ENCODE results near the gene ME1.
"Not testable (repeated sequence)": the region's sequence is repeated elsewhere in the genome, so short reads cannot be mapped to it uniquely, and the experiment has no call there.

Gene ME1

GRCh38 chr6:83381949-83382348 lies 48.9 kb downstream of the ME1 start:
- Histone ChIP-seq H3K9ac (ENCODE audit: low read length) (no peak overlapping the region), H3K4me1 (ENCODE audit: control insufficient read depth, insufficient read depth, low read length) (peaks cover 47% of the 10 kb centered on the region), H3K36me3 (ENCODE audit: control insufficient read depth, insufficient read depth, low read length, severe bottlenecking) (peaks cover 39% of the 10 kb centered on the region), H3K4me3 (ENCODE audit: low read length) (no peak overlapping the region), H3K9me3 (ENCODE audit: control insufficient read depth, low read length) (no peaks in the 10 kb centered on the region), H3K27me3 (replicated peaks; ENCODE audit: control insufficient read depth, insufficient read depth, low read length) (no peaks in the 10 kb centered on the region)
- DNase-seq (ENCODE audit: low read depth) = no peak

DNA sequence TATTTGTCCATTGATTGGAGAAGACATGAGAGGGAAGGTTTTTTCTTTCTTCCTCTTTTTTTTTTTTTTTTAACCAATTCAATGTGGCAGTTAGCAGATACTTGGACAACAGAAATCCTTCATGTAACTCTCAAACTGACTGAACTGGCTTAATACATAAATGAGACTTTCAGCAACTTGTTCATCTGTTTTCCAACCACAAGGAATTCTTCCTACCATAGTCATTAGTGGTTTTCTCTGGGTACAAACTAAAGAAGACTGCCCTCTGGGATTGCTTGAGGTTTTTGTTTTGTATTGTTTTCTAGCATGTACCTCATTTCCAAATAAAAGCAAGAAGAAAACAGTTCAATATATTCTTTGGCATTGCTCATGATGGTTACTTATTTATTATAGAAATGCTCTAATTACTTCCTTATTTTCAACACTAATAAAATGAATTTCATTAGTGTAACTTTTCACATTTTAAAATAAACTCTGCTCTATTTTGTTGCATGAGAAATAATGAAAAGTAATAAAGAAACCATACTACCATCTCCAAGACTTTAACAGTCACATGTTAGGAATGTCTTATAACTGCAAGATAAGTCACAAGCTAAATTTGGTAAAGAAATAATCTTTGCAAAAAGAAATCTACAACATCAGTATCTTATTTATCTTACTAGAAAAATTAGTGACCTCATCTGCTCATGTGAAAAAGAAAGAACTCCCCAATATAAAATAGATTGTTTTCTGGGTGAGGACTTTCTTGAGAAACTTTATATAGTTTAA lies 52.0 kb downstream of the ME1 start:
- Histone ChIP-seq H3K4me3 (ENCODE audit: low read length) (peak overlapping the region; percentile 45), H3K9me3 (ENCODE audit: control insufficient read depth, low read length) (no peaks in the 10 kb centered on the region), H3K27me3 (replicated peaks; ENCODE audit: control insufficient read depth, insufficient read depth, low read length) (no peaks in the 10 kb centered on the region), H3K9ac (ENCODE audit: low read length) (peak overlapping the region; percentile 52), H3K36me3 (ENCODE audit: control insufficient read depth, insufficient read depth, low read length, severe bottlenecking) (peaks cover 43% of the 10 kb centered on the region), H3K4me1 (ENCODE audit: control insufficient read depth, insufficient read depth, low read length) (peaks cover 47% of the 10 kb centered on the region)
- peak; percentile 53 for DNase-seq (ENCODE audit: low read depth)

DNA sequence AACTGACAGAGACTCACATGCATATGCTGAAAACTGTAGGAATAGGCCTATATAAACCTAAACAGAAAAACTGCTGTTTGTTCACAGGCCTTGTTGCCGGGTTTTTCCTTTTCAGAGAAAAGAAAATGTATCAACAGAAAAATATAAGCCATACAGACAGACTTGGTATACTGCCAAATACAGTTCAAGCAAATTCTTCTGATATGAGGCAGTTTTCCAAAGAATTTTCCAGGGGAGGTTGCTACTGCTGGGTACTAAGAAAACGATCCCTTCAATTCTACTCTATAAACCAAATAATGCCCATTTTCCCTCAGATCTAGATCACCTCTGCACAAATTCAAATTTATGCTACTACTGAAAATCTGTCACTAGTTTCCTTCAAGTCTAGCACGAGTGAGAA lies 59.4 kb downstream of the ME1 start:
- Histone ChIP-seq H3K9ac (ENCODE audit: low read length) (no peak overlapping the region), H3K4me3 (ENCODE audit: low read length) (no peak overlapping the region), H3K27me3 (replicated peaks; ENCODE audit: control insufficient read depth, insufficient read depth, low read length) (no peaks in the 10 kb centered on the region), H3K9me3 (ENCODE audit: control insufficient read depth, low read length) (no peaks in the 10 kb centered on the region), H3K36me3 (ENCODE audit: control insufficient read depth, insufficient read depth, low read length, severe bottlenecking) (peaks cover 16% of the 10 kb centered on the region), H3K4me1 (ENCODE audit: control insufficient read depth, insufficient read depth, low read length) (peaks cover 10% of the 10 kb centered on the region)
- DNase-seq (ENCODE audit: low read depth) = peak; percentile 87

GRCh38 chr6:83370567-83370966 lies 60.3 kb downstream of the ME1 start:
- Histone ChIP-seq H3K9me3 (ENCODE audit: control insufficient read depth, low read length) (no peaks in the 10 kb centered on the region), H3K4me3 (ENCODE audit: low read length) (no peak overlapping the region)
- no peak for DNase-seq (ENCODE audit: low read depth)

GRCh38 chr6:83369692-83370091 lies 61.2 kb downstream of the ME1 start:
- Histone ChIP-seq H3K36me3 (ENCODE audit: control insufficient read depth, insufficient read depth, low read length, severe bottlenecking) (peaks cover 17% of the 10 kb centered on the region), H3K27me3 (replicated peaks; ENCODE audit: control insufficient read depth, insufficient read depth, low read length) (no peaks in the 10 kb centered on the region), H3K4me1 (ENCODE audit: control insufficient read depth, insufficient read depth, low read length) (peaks cover 22% of the 10 kb centered on the region), H3K4me3 (ENCODE audit: low read length) (no peak overlapping the region), H3K9ac (ENCODE audit: low read length) (no peak overlapping the region), H3K9me3 (ENCODE audit: control insufficient read depth, low read length) (no peaks in the 10 kb centered on the region)
- no peak for DNase-seq (ENCODE audit: low read depth)

More at GRCh38 chr6:83370567-83370966, 60.3 kb downstream of the ME1 start:
- Histone ChIP-seq H3K27me3 (replicated peaks; ENCODE audit: control insufficient read depth, insufficient read depth, low read length) (no peaks in the 10 kb centered on the region), H3K4me1 (ENCODE audit: control insufficient read depth, insufficient read depth, low read length) (peaks cover 18% of the 10 kb centered on the region), H3K36me3 (ENCODE audit: control insufficient read depth, insufficient read depth, low read length, severe bottlenecking) (peaks cover 10% of the 10 kb centered on the region), H3K9ac (ENCODE audit: low read length) (no peak overlapping the region)

- H3K9ac ChIP-seq (ENCODE audit: low read length) = no peak overlapping the region
- H3K4me1 ChIP-seq (ENCODE audit: control insufficient read depth, insufficient read depth, low read length) = peaks cover 22% of the 10 kb centered on the region
- H3K27me3 ChIP-seq (replicated peaks; ENCODE audit: control insufficient read depth, insufficient read depth, low read length) = no peaks in the 10 kb centered on the region
- H3K4me3 ChIP-seq (ENCODE audit: low read length) = no peak overlapping the region
- H3K9me3 ChIP-seq (ENCODE audit: control insufficient read depth, low read length) = no peaks in the 10 kb centered on the region
- H3K36me3 ChIP-seq (ENCODE audit: control insufficient read depth, insufficient read depth, low read length, severe bottlenecking) = peaks cover 19% of the 10 kb centered on the region
- DNase-seq (ENCODE audit: low read depth) = no peak
Observed at GRCh38 chr6:83368577-83368976, 62.3 kb downstream of the ME1 start.

- no peak for DNase-seq (ENCODE audit: low read depth)
- H3K4me1 ChIP-seq (ENCODE audit: control insufficient read depth, insufficient read depth, low read length) = peaks cover 22% of the 10 kb centered on the region
- H3K9me3 ChIP-seq (ENCODE audit: control insufficient read depth, low read length) = no peaks in the 10 kb centered on the region
- H3K27me3 ChIP-seq (replicated peaks; ENCODE audit: control insufficient read depth, insufficient read depth, low read length) = no peaks in the 10 kb centered on the region
- H3K4me3 ChIP-seq (ENCODE audit: low read length) = no peak overlapping the region
- H3K9ac ChIP-seq (ENCODE audit: low read length) = no peak overlapping the region
- H3K36me3 ChIP-seq (ENCODE audit: control insufficient read depth, insufficient read depth, low read length, severe bottlenecking) = peaks cover 29% of the 10 kb centered on the region
Observed at GRCh38 chr6:83367104-83367503, 63.7 kb downstream of the ME1 start.

DNA sequence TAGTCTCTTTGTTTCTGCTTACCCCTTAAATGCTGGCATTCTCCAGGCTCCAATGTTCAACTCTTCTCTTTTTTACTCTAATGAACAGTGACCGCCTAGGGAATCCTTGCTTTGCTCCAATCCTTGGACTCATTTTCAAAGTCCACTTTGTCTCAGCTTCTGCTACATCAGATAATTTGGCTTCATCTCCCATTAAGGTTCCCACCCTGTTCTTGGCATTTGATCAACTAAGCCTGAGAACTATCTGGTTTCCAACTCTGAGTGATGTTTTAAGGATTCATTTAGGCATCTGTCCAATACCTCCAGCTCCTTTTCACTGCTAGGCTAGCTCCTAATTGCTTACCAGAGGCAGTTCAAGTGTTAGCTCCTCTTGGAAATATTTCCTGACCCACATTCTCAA lies 64.9 kb downstream of the ME1 start:
- H3K9me3 ChIP-seq (ENCODE audit: control insufficient read depth, low read length) = no peaks in the 10 kb centered on the region
- H3K9ac ChIP-seq (ENCODE audit: low read length) = no peak overlapping the region
- H3K36me3 ChIP-seq (ENCODE audit: control insufficient read depth, insufficient read depth, low read length, severe bottlenecking) = peaks cover 40% of the 10 kb centered on the region
- peak; percentile 52 for DNase-seq (ENCODE audit: low read depth)
- no peaks in the 10 kb centered on the region for H3K27me3 ChIP-seq (replicated peaks; ENCODE audit: control insufficient read depth, insufficient read depth, low read length)
- H3K4me1 ChIP-seq (ENCODE audit: control insufficient read depth, insufficient read depth, low read length) = peaks cover 17% of the 10 kb centered on the region
- no peak overlapping the region for H3K4me3 ChIP-seq (ENCODE audit: low read length)

GRCh38 chr6:83362349-83362748 lies 68.5 kb downstream of the ME1 start:
- not testable (repeated sequence) for DNase-seq (ENCODE audit: low read depth); H3K4me3 ChIP-seq (ENCODE audit: low read length); H3K9ac ChIP-seq (ENCODE audit: low read length); H3K27me3 ChIP-seq (replicated peaks; ENCODE audit: control insufficient read depth, insufficient read depth, low read length)
- Histone ChIP-seq H3K4me1 (ENCODE audit: control insufficient read depth, insufficient read depth, low read length) (peaks cover 13% of the 10 kb centered on the region), H3K9me3 (ENCODE audit: control insufficient read depth, low read length) (peaks cover 10% of the 10 kb centered on the region), H3K36me3 (ENCODE audit: control insufficient read depth, insufficient read depth, low read length, severe bottlenecking) (peaks cover 61% of the 10 kb centered on the region)

DNA sequence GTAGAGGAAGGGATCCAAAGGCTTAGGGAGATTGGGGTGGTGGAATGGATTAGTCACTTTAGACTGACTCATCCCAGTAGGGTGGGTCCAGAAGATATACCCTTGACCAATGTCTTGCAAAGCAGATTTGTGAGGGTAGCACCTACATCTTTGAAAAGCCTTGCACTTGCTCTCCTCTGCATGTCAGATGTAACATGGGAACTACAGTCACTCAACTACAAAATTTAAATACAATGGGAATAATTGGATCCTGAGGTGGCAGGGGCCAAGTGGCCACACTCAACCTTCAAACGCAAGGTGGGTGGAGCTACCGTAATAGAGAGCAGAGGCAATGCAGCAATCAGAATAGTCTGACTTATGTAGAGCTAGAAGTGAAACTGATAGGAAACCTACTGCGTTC lies 71.2 kb downstream of the ME1 start:
- peaks cover 10% of the 10 kb centered on the region for H3K9me3 ChIP-seq (ENCODE audit: control insufficient read depth, low read length)
- no peak overlapping the region for H3K4me3 ChIP-seq (ENCODE audit: low read length)
- no peak for DNase-seq (ENCODE audit: low read depth)
- H3K27me3 ChIP-seq (replicated peaks; ENCODE audit: control insufficient read depth, insufficient read depth, low read length) = no peaks in the 10 kb centered on the region
- H3K9ac ChIP-seq (ENCODE audit: low read length) = no peak overlapping the region
- H3K4me1 ChIP-seq (ENCODE audit: control insufficient read depth, insufficient read depth, low read length) = no peaks in the 10 kb centered on the region
- H3K36me3 ChIP-seq (ENCODE audit: control insufficient read depth, insufficient read depth, low read length, severe bottlenecking) = peaks cover 65% of the 10 kb centered on the region

- no peaks in the 10 kb centered on the region for H3K27me3 ChIP-seq (replicated peaks; ENCODE audit: control insufficient read depth, insufficient read depth, low read length)
- H3K9me3 ChIP-seq (ENCODE audit: control insufficient read depth, low read length) = peaks cover 5% of the 10 kb centered on the region
- no peaks in the 10 kb centered on the region for H3K4me1 ChIP-seq (ENCODE audit: control insufficient read depth, insufficient read depth, low read length)
- DNase-seq (ENCODE audit: low read depth) = no peak
- H3K36me3 ChIP-seq (ENCODE audit: control insufficient read depth, insufficient read depth, low read length, severe bottlenecking) = peaks cover 49% of the 10 kb centered on the region
- no peak overlapping the region for H3K4me3 ChIP-seq (ENCODE audit: low read length)
- H3K9ac ChIP-seq (ENCODE audit: low read length) = no peak overlapping the region
Observed at GRCh38 chr6:83354747-83355146, 76.1 kb downstream of the ME1 start.

Data from adipocyte (in vitro differentiated cells).